H1 (cell line): ENCODE measurements around the gene SGMS1. TPM values are rescaled to one million over a fixed set of nuclear protein-coding genes. Genes with fewer than 3 reads are reported as not detected.

Experiments used
- CBX5 ChIP-seq: fragments of 300-800, 300-1000 bp; sonication (generic); IDR thresholded peaks from 2 replicates; pipeline ENCODE4 v1.7.1; 2016; ENCODE audit warnings: antibody characterized with exemption, low read length, low read depth
- CHD7 ChIP-seq: fragments of 300-600 bp; sonication (generic); IDR thresholded peaks from 2 replicates; pipeline ENCODE4 v1.7.1; 2012; ENCODE audit warnings: low read length, moderate library complexity, mild to moderate bottlenecking, inconsistent platforms; ENCODE audit not compliant: insufficient replicate concordance
- MAFK ChIP-seq: IDR thresholded peaks from 2 replicates; pipeline ENCODE4 v1.6.1; 2012; ENCODE audit warnings: low read depth, mild to moderate bottlenecking, improper control_type of control experiment, low read length
- POU5F1 ChIP-seq: IDR thresholded peaks from 2 replicates; pipeline ENCODE4 v1.6.1; 2011; ENCODE audit warnings: low read depth, mild to moderate bottlenecking, low read length, moderate library complexity
- RFX5 ChIP-seq: IDR thresholded peaks from 2 replicates; pipeline ENCODE4 v1.6.1; 2011; ENCODE audit warnings: low read depth, low read length, improper control_type of control experiment, borderline replicate concordance
- SUZ12 ChIP-seq: fragments of 200-600 bp; sonication (generic); IDR thresholded peaks from 2 replicates; pipeline ENCODE4 v1.6.1; 2012; ENCODE audit warnings: mild to moderate bottlenecking, inconsistent platforms, low read length, moderate library complexity, mixed read lengths
- YY1 ChIP-seq: IDR thresholded peaks from 2 replicates; pipeline ENCODE4 v1.6.1; 2011; ENCODE audit warnings: low read depth, mild to moderate bottlenecking, low read length
- polyA plus RNA-seq, 7 experiments: library from polyadenylated mRNA; depleted of rRNA in 3 of 7; stranded (reverse) in 5 of 7; unstranded in 2 of 7; fragments of >200 nt in 5 of 7; fragments of 200-250 nt in 2 of 7; gene quantifications; 1 replicate in 5 of 7; 2 replicates in 1 of 7; 4 replicates in 1 of 7; pipeline versions ENCODE4 v1.2.1 to v1.2.3, GENCODE V29; 2011 to 2013; ENCODE audit warnings: missing spikeins in 2 of 7, mixed read lengths in 2 of 7
- total RNA-seq: library from RNA; stranded (reverse); fragmentation: NEBNext Ultra II Directional; extraction: Animal tissue kit (Norgen Biotek cat#: 25700); gene quantifications from 2 replicates; pipeline ENCODE4 v1.2.1, GENCODE V29; 2021

SGMS1 gene
- total and polyA plus RNA-seq, 2 of the 8 experiments (the other 6 are each of a cell fraction or from before 2014, with no cell fraction given): 6.0 to 15.6 TPM

- TF ChIP-seq RFX5 (no peak), POU5F1 (no peak), MAFK (no peak), CHD7 (no peak), YY1 (no peak), SUZ12 (no peak), CBX5 (no peak)
- TF ChIP-seq, all 59 proteins: peak for 0
Measured at GRCh38 chr10:50347394-50347802, 276.4 kb downstream of the SGMS1 start (continued).
